HG03378 (cell line): ENCODE measurements around the gene ARHGEF12.

Experiments used
- ATAC-seq: cut with Tn5 transposase; IDR thresholded peaks from one replicate; pipeline ENCODE4 v1.9.1; 2021; ENCODE audit warnings: mild to moderate bottlenecking, moderate library complexity; ENCODE audit not compliant: unreplicated experiment

The ARHGEF12 gene

DNA sequence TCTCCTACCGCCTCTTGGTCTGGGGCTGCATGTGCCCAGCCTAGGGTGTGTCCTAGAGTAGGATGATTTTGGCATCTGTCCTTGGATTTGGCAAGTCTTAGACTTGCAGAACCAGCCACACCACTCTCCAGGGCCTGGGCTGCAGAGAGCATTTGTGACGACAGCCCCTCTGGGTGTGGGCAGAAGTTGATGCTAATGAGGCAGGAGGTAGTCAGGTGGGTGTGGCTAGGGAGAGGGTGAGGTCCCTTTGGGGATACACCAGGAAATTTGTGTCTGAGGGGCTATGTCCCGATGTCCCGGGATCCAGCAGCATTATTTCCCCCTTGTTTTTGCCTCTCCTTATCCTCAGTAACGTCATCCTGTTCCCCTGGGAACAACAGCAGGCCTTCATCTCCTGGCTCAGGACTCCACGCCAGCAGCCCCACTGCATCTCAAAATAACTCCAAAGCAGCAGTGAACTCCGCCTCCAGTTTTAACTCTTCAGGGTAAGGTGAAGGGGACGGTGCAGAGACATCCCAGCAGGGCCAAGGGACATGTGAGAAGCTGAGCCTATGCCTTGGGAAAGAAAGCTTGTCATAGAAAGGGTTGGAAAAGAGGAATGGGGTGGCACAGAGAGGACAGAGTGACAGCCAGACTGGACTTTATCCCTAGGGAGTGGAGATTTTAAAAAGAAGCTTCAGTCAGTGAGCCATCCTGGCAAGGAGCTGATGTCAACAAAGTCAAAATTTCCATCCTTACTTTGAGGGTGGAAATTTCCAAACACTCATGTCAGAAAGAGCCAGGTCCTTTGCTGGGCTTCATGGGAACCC, 19.1 kb upstream of the ARHGEF12 start:
- ATAC-seq, result no peak

DNA sequence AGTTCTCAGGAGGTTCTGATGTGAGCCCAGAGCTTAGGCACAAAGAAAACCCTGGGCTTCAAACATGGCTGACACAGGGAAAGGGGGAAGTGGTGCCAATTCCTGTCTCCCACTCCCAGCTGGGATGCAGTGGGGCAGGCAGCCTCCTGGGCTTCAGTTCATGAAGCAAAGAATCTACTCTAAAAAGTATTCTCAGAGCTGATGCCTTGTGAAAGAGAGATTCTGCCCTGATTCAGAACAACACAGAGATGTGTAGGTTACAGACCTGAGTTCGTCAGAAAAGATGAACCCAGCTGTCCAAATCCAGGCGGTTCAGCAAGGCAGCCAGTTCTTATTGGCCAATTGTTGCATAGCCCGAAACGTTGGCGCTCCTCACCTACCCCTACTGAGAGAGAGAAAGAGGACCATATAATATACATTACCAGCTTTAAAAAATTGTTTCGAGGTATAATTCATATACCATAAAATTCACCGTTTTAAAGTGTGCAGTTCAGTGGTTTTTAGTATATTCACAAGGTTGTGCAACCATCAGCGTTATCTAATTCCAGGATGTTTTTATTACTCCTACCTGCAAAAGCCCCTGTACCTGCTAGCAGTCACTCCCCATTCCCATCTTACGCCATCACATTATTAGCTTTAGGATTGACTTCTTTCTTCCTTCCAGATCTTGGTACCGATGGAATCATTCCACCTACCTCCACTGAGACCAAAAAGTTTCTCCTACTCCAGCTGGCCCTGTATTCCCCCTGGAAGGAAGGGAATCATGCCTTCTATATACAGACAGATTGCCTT, 18.3 kb upstream of the ARHGEF12 start:
- ATAC-seq, result no peak

DNA sequence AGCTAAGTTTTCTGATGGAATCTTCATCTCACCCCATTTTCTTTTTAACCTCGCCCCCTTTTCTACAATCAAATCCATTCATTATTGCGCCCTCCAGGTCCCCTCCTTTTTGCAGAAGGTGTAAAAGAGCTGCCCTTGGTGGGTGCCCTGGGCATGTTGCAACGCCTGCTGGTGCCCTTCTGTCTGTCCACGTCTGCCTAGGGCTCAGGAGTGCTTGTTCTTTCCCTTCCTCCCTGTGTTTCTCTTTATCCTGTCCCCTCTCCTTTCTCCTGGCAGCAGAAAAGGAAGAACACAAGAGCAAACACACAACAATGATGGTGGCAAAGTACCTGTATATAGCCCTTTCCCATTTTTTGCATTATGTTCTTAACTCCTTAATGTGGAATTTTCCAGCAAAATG, 17.3 kb upstream of the ARHGEF12 start:
- ATAC-seq, result no peak

DNA sequence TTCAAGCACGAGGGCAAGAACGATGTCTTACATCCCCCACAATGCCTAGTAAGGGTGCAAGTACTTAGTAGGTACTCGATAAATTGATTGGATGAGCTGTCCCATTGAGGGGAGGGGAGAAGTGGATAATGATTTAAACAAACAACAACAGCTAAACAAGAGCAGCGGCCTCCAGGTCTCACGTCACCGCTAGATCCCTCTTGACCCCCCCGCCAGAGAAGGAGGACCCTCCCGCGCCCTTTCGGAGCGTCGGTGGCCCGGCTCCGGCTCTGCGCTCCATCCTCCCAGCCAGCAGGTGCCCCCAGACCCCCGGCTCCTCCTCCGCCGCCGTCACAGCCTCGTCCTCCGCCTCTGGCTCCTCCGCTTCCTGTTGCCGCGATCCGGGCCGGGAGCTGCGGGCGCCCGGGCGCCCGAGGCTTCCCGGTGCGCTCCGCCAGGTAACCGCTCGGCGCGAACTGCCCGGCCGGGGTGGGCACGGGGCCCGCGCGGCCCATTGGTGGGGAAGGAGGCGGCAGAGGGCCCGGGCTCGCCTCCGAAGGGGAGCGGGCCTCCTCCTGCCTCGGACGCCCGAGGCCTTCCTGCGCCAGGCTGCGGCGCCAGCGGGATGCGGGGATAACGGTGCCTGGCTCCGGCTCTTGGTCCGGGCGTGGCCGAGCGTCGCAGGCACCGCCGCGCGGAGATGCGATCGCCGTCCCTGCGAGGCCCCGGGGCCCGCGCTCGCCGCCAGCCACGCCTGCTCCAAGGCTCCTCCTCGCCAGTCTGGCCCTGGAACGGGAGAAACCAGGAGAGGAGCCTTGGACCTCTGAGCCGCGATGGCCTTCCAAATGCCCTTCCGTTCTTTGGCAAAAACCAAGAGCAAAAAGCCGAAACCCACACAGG, 11.0 kb upstream of the ARHGEF12 start, which contains the start of gene TLCD5:
TSS of gene TLCD5 (plus strand) at position 368 of the 879 bp plus-strand sequence. CDS start 2,143 bp downstream, outside the sequence.
- no peak for ATAC-seq

DNA sequence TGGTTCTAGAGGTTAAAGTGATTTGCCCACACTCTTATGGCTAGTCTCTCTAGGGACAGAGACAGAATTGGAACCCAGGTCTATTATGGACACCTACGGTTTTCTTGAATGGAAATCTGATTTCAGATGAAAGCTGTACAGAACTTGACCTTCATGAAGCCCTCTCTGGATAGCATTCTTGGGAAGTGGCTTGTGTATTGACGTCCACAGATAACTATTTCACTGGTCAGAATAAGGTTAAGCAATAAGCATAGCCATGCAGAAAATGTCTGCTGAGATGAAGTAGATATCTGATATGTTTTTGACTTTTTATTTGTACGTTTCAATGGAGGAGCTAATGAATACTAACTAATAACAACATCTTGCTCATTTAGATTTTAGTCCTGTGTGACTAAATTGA, 10.0 kb upstream of the ARHGEF12 start:
- no peak for ATAC-seq

DNA sequence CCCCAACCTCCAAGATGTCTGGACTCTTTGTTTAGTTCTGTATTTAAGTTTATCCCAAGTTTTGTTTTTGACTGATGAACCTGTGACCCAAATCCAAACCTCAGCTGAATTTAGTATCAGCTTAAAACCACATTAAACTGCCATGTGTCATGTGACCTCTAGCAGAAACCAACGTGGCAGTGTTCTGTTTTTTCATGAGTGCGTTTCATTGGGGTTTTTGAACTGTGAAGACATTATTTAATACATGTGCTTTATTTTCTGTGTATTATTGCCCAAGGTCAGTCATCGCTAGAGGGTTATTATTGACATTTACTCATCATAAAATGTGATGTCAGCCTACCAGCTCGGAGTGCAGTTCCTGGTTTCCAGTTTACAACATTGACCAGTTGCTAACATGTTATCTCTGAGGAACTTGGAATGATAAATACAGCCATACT, 9.3 kb upstream of the ARHGEF12 start:
- ATAC-seq, result no peak

DNA sequence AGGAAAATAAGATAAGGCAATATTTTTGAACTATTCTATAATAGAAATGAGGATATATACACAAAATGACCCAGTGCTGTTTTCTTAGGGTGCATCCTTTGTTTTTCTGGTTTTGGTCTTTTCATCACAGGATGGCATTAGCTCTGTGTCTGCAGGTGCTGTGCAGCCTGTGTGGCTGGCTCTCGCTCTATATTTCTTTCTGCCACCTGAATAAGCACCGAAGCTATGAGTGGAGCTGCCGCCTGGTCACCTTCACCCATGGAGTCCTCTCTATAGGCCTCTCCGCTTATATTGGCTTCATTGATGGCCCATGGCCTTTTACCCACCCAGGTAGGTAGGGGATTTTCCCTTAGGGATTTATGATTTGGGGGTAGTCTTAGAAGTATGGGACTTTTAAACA, 8.9 kb upstream of the ARHGEF12 start:
- no peak for ATAC-seq

DNA sequence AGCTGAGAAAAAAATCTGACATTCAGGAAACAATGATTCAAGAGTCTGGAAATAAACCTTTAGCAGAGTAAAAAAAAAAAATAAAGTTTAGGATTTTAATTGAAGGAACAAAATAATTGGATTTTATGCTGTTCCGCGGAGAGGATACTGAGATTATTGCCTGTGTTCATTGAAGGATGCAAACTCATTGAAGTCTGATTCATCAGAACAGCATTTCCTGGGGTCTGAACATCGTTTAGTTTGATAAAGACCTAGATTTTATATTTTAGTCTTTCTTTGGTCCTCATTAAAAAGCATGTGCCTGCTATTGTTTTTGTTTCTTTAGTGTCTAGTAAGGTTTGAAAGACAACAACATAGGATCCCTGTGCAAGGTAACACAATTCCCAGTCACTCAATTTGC, 6.7 kb upstream of the ARHGEF12 start:
- ATAC-seq, result no peak

DNA sequence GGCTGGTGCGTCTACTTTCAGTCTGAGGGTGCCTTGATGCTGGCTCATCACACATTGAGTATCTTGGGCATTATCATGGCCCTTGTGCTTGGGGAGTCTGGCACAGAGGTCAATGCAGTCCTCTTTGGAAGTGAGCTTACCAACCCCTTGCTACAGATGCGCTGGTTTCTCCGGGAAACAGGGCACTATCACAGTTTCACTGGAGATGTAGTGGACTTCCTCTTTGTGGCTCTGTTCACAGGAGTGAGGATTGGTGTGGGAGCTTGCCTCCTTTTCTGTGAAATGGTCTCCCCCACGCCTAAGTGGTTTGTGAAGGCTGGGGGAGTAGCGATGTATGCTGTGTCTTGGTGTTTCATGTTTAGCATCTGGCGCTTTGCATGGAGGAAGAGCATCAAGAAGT, 6.2 kb upstream of the ARHGEF12 start:
- no peak for ATAC-seq

DNA sequence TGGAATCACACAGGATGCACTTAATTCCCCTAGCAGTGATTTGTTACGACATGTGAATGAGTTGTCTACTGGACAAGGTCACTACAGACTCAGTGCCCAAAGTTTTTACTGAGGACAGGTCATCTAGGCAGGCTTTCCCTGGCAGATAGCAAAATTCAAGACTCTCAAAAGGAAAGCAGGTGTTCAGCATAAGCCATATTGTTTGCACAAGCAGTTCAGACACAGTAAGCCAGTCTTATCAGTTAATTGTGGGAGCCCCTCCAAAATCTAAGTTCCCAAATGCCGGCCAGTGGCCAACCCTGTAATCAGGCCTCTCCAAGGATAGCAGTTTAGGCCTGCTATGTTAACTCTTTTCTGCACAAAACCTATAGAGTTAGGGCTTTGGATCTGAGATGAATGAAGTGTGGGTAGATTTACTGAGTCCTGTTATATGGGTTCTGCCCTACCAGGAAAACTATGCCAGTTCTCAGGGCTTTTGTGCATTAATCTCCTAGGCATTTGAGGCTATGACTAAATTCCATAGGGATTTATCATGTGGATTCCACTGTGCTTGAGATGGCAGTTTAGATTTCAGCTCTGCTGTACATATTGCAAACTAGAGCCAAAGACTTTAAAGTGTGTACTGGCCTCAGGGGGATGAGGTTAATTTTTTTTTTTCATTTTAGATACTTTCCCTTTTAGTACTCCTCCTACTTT, 4.8 kb upstream of the ARHGEF12 start:
- ATAC-seq, result no peak

DNA sequence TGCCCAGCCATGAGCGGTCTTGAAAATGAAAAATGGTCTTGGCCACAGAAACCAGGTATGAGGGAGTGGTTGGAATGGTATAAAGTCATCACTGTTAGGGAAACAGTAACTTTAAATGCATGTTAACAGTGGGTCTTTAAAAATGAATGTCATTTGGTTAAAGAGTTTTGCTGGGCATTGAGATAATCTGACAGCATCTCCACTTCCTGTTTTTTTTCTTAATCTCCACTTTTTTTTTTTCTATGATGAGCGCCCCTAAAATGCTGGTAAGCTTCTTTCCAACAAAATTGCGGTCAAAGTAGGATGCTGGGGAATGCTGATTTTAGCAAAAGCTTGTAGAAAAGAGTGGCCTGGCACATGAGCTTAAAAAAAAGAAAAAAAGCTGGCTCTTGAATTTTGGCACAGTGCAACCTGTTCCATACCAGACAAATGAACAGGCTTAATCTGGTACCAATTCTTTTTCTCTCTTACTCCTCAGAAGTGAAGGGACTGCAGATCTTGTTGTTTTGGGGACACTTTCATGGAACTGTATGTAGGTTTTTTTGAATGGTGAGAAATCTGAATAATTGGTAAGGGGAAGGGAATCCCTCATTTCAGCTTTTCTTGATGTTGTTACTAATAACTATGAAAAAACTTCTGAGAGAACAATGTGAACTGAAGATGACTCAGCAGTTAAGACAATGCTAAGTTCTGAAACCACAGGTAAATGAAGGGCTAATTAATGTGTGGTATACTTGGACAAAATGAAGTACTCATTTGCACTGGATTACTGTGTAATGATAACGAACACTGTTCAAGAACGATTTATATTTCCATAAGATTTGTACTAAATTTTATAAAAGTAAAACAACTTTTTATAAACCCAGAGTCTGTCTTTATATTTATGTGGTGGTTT, 3.1 kb upstream of the ARHGEF12 start:
- no peak for ATAC-seq

DNA sequence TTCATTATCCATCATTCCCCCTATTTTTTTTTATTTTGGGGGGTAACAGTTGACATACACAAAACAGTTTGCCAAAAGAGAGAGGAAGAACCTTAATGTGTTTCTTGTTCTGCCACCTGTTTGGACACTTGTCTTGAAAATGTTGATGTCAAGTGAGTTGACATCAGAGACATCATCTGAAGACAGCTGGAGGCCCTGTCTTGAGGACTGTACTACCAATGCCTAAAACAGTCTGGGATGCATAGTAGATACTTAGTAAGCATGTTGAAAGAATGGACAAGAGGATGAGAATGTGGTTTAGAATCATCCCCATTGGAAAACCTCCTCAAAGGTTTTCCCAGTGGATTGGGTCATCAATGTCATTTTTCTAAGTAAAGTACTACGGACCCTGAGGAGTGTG, 2.4 kb upstream of the ARHGEF12 start:
- ATAC-seq, result no peak

DNA sequence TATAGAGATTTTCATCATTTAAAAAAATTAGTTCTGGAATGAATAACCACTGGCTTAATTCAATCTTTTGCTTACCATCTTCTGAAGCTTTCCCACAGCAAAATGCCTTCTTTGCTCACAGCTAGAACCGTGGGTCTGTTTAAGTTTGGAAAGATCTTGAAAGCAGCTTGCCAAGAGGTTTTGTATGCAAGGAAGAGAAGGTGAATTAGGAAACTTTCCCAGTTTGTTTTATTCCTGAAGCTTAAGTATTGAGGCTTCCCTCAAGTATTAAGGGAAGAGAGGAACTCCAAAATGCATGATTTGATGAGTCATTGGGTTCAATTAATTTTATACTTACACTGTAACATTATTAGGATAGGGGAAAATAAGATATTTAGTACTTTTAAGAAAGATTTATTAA, 1.9 kb upstream of the ARHGEF12 start:
- no peak for ATAC-seq

DNA sequence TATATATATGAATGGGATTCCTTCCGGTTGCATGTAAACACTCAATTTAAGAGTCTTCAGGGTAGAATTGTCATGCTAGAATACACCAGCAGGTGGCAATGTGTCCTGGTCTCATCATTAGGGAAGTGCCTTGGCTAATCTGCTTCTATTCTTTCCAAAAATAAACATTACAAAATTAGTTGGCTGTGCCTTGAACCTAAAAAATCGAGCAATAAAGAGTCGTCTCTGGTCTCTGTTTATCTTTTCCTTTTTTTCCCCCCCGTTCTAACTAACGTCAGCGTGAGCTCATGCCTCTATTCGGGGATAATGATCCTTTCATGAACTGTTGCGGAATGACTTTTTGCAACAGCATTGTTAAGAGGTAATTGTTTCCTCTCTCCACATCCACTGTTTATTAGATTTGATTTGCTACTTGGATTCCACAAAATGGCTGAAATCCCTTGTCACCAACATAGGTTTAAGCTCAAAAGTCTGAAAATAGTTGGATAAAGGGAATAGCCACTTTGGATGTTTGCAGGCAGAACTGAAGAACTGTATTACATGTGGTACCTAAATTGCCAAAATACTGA, 1.2 kb upstream of the ARHGEF12 start:
- ATAC-seq, result peak; percentile 42

DNA sequence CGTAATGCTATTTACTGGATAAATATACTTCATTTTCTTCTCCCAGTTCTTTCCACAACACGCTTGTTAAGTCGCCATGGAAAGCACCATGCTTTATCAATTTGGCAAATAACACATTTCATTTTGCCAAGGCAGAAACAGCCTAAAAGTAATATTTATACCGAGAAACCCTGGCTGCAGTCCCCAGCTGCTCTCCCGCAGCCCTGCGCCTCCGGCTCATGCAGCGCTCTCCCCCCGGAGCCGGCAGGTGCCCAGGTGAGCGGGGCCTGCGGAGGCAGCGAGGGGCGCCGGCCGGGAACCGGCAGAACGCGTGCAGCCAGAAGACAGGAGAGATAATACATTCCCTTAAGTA, 681 bp upstream of the ARHGEF12 start:
- no peak for ATAC-seq

DNA sequence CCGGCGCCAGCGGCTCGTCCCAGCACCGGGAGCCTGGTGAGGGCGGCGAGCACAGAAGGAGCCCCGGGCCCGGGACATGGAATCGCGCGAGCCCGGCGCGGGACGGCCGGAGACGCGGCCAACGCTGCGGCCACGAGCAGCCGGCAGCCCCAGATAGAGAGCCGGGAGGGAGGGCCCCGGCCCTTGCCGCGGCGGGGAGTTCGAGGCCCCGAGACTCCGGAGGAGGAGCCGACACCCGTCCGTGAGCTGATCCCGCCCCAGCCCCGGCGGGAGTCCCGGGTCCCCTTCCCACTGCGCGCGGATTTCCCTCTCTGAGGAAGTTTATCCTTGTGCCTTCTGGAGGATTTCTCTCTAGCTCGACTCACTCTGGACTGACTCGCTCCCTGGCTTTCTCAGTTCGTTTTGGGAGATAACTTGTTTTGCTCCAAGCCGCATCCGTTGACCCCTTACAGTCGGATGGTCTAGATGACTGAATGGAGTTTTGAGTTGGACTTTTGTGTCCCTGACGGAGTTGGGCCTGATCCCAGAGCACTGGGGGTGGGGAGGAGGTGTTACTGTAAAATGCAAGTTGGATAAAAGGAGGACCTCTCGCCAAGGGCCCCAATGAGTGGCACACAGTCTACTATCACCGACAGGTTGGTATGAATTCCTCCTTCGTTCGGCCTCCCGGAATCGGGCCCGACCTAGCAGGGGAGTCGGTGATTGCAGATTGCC, 585 bp downstream of the ARHGEF12 start:
- ATAC-seq, result no peak

DNA sequence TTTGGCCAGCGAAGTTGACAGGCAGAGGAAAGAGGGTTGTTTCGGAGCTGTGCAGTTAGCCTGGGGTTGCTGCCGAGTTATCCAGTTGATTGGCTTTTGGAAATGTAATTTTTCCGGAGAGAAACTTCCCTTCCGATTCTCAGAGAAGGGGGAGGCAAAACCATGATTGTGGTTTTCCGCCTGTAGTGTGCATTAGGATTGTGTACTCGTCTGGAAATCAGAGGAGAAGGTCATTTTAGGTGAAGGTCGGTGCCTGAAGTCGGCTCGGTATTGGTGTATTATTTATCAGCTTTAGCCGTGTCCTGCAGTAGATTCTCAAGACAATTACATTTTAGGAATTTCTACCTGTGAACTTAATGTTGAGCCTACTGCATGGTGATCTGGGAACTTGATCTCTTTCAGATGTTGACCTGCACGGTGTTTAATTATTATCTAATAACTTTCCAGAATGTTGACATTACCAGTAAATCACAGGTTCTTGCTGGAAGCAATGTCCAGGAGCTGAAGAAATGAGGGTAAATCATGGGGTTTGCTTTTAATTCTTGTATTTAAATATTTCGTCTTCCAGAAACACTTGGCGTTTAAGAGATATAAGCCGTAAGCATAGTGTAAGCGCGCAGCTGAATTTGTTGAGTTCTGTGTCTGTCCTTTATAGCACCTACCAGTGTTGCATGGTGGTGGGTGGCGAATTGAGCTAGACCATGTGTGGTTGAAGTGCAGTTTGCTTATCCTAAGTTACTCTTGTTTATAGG, 1.3 kb downstream of the ARHGEF12 start:
- no peak for ATAC-seq
